Dedifferentiated amniotic fluid mesenchymal stem cell (primary cell): ENCODE data around the gene CLEC16A.

Experiments
- DNase-seq: peaks from one replicate; pipeline ENCODE4 v3.0.0-alpha.2; 2016; ENCODE audit errors: extremely low spot score

CLEC16A gene

DNA sequence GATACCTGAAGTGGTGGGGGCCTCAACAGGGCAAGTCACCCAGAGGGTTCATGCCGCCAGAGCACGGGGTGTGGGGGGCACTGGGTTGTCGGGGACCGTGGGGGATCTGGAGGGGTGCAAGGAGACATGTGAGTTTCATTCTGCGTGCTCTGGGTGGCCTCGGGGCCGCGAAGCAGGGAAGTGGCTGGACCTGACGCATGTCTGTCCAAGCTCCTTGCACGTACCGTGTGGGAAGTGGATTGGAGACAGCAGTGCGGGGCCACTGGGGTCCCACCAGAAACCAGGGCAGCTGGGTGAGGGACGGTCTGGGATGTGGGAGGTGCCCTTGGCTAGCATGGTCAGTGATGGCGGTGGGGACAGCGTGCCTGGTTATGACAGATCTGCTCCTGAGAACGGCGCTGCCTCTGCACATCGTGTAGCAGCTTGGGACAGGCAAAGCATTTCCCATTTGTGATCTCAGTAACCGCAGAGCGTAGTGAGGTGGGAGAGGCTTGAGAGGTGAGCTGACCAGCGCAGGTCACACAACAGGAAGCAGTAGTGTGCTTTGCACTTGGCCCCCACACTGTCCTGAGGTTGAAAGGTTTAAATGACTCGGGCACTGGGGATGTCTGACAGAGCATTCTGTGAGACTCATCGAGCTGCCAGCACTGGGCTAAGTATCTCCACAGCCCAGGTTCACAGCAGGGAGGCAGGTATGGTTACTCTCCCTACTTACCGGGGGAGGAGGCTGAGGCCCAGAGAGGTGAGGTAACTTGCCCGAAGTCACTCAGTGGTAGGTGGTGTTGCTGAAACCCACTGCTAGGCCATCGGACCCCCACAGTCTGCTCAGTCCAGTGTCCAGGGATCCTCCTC lies 197.3 kb downstream of the CLEC16A start:
- no peak for DNase-seq

DNA sequence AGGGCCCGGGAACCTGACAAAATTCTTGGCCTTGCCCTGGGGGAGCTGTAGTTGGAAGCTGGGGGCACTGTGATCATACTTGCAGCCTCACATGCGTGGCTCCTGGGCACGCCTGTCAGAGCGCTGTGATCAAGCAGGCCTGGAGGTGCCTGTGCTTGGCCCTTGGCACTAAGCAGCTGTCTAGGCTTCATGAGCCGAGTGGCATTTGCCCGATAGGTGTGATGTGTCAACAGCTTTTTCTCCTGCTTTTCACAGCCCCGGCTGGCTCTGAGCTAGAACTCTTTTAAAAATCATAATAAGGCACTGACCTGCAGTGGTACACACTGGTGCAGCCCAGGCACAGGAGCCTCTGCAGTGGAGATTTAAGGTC lies 197.9 kb downstream of the CLEC16A start:
- no peak for DNase-seq

DNA sequence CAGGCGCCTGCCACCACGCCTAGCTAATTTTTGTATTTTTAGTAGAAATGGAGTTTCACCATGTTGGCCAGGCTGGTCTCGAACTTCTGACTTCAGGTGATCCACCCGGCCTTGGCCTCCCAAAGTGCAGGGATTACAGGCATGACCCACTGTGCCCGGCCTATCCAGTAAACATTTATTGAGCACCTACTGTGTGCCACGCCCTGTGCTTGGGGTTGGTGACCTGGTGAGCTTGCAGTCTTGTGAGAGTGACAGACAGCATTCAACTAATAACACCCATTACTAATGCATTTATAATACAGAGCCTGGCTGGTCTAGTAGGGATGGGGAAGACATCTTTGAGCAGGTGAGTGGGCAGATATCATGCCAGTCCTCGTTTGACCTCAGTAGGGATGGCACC lies 198.6 kb downstream of the CLEC16A start:
- DNase-seq: no peak

DNA sequence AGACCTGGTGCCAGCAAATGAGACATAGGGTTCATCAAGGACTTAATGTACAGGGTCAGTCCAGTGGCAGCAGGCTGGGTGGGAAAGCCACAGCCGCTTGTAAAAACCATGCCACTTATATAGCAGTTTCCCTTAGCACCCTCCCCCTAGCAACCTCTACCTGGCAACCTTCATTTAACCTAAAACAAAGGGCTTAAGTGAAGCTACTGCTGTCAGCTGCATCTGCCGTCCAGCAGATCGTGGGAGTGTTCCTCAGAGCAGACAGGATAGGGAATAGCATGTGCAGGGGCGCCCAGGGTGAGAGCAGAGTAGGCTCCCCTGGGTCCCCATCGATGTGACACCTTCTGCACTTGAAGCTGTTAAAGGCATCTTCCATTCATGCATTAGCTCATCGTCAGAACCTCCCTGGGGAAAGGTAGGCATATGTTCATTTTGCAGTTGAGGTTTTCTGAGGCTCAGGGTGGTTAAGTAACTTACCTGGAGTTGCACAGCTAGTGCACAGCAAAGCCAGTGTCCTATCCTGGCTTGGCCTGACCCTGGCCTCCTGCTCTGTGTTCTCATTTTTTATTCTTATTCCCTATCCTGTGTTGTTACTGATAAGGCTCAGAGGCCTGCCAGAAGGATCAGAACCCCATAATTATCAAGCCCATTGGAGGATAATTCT lies 199.1 kb downstream of the CLEC16A start:
- DNase-seq: no peak

DNA sequence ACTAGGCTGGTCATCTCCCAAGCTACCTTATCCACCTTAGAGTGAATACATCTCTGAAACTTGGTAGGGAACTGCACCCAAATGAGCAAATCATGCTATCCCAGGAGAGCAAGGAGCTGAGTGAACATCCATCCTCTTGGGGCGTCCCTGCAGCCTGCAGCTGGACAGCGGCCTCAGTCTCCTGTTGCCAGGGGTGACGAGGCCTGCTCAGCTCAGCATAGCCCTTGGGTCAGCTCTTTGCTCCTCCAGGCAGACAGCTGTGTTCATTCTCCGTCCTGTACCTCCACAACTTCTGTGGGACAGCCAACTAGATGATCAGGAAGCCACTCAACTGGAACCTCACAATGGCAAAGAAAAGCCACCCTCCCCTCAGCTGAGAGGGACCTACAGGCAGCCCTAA lies 199.8 kb downstream of the CLEC16A start:
- no peak for DNase-seq

DNA sequence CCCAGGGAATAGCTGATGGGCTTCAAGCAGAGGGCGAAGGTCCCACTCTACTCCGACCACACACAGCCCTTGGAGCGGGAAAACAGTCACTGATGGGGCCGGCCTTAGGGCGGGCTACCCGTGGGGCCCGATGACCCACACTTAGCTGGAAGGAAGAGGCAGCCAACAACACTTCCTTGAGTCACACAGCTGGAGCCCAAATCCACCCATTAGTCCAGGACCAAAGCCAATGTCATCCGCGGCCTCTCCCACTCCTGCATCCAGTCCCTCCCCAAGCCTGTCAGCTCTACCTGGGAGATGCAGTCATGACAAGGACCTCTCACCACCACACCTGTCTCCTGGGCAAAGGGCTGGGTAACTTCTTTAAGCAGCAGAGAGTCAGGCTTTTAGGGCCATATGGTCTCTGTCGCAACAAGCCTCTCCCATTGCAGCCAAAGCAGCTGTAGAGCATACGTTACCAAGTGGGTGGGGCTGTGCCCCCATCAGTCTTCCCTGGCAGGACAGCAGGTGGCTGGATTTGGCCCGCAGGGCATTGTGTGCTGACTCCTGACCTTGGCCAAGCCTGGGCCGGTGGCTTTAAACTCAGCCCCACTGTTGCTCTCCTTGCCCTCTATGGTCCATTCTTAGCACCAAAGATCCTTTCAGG lies 200.9 kb downstream of the CLEC16A start:
- DNase-seq: no peak

DNA sequence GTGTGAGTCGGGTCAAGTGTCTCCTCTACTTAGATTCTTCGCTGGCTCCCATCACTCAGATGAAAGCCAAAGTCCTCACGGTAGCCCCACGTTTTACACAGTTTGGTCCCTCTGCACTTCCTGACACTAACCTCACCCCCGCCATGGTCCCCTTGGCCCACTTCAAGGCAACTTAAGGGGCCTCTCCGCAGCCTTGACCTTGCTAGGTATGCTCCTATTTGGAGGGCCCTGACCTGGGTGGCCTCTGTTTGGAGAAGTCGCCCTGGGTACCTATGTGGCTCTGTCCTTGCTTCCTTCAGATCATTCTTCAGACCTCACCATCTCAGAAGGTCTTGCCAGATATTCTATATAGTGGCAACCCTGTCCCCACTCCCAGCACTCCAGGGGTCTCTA lies 201.5 kb downstream of the CLEC16A start:
- DNase-seq: no peak

DNA sequence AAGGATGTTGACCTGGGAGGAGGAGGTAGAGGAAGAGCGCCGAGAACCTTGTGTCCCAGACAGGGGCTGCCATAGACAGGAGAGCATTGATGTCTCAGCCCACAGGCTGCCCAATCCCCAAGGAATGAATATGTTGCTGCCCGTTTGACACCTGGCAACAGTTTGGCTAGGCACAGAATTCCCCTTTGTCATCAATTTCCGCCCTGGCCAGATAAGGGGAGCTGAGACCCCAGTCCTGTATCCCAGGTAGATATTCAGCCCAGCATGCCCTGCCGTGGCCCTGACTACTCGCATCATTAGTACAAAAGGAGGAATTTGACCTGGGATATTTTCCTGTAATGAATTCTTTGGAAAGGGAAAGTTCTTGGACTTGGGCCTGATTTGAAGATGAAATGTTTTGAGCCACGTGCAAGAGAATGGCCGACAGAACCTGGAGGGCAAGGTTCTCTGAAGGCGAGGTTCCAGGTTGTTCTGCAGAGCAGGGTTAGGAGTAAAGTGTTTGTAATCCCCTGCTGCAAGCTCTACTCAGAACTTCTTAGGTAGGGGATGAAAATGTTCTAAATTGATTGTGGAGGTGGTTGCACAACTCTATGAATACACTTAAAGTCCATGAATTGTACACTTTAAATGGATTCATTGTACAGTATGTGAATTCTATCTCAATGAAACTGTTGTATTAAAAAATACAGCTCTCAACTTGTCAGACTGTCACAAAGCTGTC lies 202.8 kb downstream of the CLEC16A start:
- DNase-seq: no peak

DNA sequence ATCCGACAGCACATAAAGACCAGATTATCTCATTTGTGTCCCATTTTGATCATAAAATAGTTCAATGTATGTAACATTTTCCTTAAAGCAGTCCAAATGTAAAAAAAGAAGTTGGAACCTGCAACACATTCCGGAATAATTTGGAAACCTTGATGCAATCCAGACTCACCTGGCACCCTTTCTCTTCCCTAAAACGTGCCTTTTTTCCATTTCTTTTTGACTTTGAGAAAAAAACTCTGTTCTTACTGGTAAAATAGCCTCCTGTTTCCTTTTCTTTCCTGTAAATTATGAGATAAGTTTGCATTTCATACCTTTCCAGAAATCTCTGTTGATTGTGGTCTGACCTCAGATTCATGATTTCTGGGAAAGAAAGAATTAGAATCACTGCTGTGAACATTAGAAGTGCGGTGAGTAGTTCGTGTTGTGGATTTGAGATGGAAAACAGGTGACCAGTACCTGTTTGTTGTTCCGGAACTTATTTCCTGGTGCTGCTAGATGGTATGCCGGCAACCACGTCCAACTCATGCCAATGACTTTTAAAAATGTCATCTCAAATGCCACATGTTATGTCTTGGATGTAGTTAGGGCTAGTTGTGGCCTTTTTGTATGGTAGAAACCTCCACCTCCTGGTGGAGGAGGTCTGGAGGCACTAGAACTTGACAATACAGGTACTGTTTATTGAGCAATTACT lies 203.5 kb downstream of the CLEC16A start:
- no peak for DNase-seq

DNA sequence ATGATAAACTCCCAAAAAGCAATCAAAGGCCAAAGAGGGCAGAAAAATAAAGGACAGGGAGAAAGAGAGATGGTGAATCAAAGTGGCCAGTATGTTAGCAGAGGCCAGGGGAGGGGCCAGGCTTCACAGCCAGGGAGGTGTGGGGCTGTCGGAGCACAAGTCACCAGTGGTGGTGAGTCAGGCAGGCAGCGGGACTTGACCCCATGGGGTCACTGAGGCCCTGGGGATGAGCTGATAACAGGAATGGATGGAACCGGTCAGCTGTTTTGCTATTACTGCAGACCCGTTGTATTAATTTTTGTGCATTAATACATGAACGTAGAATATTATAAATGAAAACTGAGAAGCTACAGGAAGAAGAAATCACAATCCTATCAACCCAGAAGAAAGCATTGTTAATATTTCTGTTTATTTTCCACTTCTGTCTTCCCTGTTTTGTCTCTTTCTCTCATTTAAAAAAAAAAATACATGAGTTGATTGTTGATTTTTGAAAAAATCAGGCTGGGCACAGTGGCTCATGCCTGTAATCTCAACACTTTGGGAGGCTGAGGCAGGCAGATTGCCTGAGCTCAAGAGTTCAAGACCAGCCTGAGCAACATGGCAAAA lies 204.8 kb downstream of the CLEC16A start:
- no peak for DNase-seq

DNA sequence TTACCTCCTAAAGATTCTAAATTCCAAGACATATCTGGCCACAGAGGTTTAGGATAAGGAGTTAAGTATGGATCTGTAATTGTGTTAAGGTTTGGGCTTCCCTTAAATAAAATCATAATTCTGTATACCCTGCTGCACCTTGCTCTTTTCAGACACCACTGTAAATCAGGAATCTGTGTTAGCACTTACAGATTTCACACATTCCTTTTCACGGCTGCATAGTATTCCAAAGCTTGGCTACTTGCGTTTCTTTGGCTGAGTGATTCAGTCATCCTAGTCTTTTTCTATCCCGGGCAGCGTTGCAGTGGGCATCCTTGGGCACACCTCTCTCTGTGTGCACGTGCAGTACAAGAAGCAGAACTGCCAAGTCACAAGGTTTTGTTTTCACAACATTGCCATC lies 205.8 kb downstream of the CLEC16A start:
- DNase-seq: no peak

DNA sequence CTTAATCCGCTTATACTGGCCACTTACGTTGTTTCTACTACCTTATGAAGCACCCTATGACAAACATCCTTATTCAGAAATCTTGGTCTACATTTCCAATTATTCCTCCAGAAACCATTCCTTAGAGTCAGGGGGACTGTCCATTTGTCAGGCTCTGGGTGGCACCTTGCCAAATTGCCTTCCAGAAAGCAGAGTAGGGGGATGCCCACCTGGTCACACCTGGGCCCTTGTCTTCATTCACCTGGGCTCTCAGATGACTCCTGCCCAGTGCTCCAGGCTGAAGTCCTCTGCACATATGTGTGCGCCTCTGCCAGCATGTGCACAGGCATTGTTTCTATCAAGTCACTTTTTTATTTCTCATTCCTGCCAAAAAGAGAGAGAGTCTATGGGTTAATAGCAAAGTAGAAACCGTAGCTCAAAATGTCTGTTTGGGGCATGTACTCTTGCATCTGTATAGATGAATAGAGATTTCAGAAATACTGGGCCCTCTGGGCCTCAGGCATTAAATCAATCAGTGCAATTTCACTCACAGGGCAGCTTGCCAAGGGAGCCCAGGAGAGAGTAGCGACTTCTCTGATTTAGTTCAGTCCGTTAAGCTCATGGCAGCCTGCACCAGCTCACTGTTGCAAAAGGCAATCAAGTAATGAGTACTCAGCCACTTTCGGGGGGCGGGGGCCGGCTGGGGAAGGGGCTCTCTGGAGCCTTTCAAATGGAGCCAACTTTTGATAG lies 207.0 kb downstream of the CLEC16A start:
- no peak for DNase-seq

DNA sequence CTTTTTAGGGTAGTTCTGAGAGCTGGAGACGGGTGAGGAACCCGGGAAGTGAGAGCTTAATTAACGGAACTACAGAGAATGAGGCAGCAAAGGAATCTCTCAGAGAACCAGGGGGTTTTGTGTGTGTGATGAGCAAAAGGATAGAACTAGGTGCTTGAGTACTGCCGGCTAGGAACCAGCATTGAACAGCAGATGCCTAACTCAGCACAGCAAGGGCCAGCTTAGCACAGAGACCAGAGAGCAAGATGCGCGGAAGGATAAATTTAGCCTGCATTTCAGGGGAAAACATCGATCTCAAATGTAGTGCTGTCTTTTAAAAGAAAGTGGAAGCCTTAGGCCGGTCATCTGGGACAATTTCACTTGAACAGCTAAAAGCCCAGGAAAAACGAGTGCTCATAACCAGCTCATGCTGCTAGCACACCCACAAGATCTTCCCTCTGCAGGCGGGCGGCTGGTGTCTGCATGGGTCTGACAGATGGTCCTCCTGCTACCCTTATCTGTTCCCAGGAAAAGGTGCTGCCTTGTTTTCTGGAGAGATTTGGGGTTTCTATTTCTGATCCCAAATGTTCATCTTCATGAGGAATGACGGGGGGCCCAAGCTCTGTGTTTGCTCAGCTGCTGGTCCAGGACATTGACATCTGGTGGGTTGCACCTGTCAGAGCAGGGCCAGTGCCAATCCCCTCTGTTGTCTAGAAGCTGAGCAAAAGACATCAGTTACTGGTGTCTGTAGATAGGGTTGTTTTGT lies 207.7 kb downstream of the CLEC16A start:
- no peak for DNase-seq

DNA sequence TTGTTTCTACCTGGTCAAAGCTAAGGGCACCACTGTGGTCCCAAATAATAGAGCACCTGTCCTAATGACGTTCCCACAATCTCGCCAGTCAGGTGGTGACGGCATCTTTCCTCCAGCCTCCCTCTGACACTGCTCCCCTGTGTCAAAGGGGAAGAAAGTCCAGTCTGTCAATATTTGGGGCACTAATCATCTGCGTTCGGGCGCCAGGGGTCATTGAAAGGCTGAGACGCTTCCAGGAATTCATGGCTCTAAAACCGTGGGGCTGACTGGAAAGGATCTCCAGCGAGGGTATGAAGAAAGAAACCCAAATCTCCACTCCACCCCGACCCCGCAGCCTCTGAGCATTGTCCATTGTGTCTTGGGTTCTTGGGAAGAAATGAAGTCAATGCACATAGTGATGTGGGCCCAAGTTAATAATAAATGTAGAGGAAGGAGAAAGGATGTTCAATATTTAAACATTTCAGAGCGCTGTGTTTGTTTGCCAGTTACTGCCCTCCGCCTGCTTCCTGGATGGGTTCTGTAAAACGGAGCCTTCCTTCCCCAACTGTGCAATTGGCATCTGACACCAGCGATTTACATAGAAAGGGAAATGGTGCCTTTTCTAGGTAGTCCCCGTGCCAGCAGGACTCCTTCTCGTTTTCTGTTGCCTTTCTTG lies 208.4 kb downstream of the CLEC16A start:
- no peak for DNase-seq

DNA sequence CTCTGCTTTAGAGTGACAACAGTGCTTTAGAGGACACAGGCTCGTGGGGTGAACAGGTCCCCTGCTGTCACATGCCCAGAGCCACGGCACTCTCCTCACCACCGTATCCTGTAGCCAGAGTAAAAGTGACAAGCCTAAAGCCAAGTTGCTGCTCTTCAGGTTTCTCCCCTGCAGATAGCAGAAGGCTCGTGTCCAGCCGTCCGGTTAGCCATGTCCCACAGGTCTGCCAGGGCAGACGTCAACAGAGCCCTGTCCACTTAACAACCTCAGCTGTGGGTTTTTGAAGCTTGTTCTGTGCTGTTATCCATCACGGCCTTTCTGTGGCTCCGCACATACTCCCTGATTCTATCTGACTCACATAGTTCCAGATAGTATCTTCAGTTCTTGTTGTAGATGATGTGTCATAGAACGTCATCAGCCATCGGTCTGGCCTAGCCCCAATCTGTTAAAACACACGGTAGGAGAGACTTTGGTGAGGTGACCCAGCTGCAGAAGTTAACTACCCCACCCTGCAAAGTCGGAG lies 211.0 kb downstream of the CLEC16A start:
- DNase-seq: no peak

DNA sequence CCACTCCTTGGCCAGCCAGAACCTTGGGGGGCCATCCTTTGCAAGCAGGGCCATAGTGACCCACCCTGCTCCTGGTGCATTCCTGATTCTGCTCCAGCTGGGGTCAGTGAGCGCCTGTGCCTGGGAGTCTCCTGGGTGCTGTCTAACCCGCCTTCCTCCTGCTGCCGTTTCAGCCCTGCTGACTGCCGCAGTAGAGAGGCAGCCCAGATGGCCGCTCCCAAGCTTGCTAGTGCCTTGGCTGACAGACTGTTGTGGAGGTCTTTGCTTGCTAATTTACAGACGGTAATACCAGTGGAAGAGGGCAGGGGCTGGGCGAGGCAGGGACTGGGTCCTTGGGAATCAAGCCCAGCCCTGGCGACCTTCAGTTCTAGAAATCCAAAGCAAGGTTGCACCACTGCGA lies 212.0 kb downstream of the CLEC16A start:
- DNase-seq: no peak

DNA sequence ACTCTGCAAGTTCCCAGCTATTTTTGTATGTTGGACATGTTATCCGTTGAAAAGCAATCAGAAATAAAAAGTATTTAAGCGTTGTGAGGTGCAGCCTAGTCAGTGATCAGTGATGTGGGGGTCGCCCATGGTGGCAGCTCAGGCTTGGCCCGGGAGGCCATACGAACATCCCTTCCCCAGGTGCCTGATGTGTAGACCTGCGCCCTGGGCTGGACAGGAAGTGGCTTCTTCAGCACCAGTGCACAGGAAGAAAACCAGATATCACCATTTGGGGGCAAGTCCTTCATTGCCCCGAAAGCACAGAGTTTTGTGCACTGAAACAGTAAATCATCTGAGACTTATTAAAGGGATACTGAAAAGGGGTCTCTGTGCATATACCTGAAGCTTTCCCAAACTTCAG lies 212.8 kb downstream of the CLEC16A start:
- DNase-seq: no peak

DNA sequence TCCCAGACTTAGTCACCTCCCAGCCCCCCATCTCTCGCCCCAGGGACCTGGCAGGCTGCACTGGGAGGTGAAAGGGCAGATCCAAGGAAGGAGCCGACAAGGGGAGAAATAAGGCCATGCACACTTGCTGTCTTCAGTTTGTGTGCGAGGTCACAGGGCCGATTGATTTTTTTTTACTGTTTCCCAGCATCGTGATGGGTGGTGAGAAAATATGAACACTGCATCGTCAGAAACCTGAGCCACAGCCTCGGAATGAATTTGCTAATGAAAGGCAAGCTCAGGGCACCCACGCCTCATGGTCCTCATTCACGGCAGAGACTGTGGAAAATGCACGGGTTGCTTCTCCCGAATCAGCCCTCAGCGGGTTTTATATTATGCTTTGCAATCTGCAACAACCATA lies 213.7 kb downstream of the CLEC16A start:
- DNase-seq: no peak

DNA sequence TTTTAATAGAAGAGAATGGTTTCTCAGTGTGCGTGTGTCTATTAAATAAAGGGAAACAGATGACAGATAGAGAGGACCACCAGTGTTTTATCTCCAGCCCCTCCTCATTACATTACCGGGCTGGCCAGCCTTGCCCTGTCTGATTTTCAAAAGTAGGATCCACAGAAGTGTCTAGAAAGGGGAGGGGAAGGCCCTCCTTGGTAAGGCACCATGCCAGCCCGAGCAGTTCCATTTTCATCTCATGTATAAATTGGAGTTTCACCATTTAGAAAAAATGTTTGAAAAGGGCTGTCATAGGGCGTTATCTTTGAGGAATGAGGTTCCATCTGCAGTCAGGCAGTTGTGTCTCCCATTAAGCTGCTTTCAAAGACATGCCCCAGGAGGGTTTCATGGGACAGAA lies 214.9 kb downstream of the CLEC16A start:
- no peak for DNase-seq
